ENCODE measurements around the gene C1QTNF8.
A peak's percentile ranks its signal among the peaks of the same experiment; 100 is the strongest.

C1QTNF8 gene

GRCh38 chr16:1060416-1061340 is 35.4 kb downstream of the C1QTNF8 start:
- no peak for ATAC-seq
- no peak for DNase-seq

DNA sequence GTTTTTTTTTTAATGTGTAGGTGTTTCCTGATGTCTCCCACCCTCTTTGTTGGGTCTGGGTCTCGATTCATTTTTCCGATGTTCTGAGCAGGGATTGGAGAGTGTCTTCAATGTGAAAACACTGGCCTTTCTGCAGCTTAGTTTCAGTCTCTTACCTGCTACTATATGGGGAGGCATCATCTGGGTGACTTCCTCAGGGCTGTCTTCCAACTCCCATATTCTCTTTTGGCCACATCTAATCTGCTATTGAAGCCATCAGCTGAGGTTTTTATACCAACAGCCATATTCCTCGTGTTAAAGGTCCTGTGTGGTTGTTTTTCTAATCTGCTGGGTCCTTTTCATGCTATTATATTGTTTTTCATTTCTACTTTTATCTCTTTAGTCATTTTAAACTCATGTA is 36.7 kb downstream of the C1QTNF8 start:
- no peak for ATAC-seq
- DNase-seq, result no peak

GRCh38 chr16:1058216-1058615 is 37.8 kb downstream of the C1QTNF8 start:
- DNase-seq (no peak), ATAC-seq (no peak)

DNA sequence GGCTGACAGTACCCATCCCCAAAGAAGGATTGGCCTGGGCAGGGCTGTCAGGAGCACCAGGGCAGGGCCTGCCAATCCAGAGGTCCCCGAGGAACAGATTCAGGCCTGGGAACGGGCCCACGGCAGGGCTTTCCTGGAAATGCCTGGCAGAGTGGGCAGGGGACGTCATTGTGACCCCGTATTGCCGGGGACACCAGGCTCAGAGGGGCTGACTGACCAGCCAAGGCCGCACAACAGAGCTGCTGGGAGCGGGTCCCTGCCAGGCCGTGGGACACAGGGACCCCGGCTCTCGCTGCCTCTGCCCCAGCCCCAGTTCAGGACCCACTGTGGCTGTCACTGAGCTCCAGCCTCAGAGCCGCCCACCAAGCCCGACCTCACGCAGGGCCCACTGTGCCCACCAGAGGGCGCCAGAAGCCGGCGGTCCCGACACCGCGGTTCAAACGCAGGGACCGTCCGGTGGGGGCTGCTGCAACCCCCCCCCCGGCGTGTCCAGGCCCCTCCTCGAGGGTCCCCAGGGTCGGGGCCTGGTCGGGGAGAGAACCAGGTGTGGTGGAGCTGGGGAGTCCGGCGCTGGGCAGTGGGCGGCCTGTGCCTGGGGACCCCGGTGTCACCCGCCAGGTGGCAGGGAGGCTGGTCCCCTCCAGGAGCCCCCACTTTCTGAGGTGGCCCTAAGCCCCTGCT is 38.7 kb downstream of the C1QTNF8 start:
- ATAC-seq (peak; percentile 54), DNase-seq (peak; percentile 86)

DNA sequence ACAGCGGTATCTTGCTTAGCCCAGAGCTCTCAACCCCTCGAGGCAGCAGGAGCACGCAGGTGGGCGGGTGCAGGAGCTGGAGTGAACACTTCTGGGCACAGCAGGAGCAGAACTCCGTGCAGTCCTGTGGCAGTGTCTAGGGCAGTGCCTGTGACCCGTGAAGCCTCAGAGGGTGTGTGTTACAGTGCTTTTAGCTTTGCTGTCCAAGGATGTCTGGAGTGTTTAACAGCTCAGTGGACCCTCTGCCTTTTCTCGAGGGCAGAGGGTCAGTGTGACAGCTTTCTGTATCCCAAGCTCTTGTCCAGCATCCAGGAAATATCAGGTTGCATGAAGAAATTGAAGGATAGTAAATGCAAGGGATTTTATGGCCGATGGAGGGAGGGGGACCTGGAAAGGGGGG is 39.8 kb downstream of the C1QTNF8 start:
- no peak for DNase-seq
- no peak for ATAC-seq

DNA sequence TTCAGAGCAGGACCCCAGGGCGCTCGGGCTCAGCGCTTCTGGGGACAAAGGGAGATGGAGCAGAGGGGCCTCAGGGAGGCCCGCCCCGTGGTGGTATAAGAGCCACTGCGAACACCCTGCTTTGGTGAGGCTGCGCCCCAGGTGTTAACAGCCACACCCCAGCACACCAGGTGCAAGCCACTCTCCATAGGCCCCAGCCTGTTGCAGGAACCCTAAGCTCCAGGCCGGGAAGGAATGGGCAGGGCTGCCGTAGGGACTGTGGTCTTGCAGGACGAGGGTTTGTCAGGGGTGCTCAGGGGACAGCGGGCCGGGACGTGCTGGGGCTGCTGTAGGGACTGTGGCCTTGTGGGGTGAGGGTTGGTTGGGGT is 40.5 kb downstream of the C1QTNF8 start:
- no peak for ATAC-seq

DNA sequence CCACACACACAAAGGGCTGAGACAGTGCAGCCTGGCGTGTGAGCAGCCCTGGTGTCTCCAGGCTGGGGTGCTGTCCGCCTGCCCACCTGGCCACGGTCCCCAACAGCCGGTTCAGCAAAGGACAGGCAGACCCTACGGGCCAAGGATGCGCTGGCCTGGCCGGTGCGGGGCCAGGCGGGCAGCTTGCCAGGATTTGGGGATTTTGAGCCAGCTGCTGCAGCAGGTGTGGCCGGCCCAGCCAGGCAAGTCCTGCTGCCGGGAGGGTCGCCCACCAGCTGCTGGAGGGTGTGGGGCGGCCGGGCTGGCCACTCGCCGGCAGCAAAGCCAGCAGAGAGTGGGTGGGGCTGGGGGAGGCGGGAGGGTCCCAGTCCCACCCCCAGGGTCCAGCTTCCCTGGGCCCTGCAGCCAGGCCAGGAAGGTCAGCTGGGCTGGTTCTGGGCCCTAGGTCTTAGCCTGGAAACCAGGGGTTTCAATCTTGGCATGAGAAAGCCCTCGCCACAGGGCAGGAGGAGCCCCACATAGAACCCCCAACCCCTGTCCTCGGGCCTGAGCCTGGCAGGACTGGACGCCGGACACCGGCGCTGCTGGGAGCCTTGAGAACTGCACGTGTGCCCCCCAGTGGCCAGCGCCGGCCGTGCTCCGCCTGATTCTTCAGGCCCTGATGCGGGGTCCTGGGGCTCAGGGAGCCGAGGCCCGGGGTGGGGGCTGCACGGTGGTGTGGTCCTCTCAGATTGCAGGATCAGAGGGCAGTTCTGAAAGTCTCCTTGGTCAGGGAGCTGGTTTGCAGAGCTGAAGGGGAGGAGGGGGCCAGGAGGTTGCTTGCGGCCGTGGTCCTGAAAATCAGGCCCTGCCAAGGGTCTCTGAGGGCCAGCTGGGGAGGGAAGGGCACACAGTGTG is 41.1 kb downstream of the C1QTNF8 start:
- ATAC-seq (no peak), DNase-seq (peak; percentile 60)

More for the DNA sequence above, 40.5 kb downstream of the C1QTNF8 start:
- DNase-seq, result no peak

GRCh38 chr16:1053700-1054368 is 42.2 kb downstream of the C1QTNF8 start:
- DNase-seq (no peak), ATAC-seq (no peak)

DNA sequence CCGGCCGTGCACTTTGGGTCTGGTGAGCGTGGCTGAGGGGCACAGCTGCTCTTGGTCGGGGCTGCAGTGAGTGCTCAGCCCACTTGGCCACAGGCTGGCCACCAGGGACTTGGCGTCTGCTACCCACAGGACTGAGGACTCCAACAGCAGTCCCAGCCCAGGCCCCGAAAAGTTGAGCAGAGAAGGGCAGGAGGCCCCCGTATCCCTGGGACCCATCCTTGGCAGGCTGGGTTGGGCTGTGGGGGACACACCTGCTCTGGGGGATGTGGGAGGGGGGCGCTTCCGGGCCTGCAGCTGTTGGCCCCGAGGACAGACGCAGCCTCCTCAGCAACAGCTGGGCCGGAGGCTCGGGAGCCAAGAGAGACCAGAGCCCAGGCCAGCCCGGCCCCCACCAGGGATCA is 42.9 kb downstream of the C1QTNF8 start:
- ATAC-seq, result no peak
- no peak for DNase-seq

DNA sequence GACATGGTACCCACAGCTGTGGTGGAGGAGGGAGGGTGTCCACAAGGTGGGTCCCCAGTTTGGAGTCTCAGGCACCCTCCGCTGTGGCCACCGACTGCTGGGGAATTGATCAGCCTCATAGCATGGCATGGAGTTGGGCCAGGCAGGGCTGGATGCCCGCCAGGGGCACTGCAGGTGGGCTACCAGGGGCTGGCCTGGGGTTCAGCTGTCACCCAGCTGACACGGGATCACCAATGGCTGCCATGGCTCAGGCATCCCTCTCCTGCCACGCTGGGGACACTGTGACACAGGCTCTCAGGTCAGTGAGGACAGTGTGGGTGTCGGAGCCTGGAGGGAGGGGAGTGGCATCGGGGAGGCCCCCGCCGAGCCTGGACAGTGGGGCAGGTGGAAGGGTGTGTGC is 43.3 kb downstream of the C1QTNF8 start:
- ATAC-seq, result no peak
- DNase-seq, result no peak

- ATAC-seq, result no peak
- DNase-seq, result no peak
These were observed 44.6 kb downstream of the C1QTNF8 start for GRCh38 chr16:1051446-1051845.

- ATAC-seq (no peak), DNase-seq (no peak)
These were observed 45.1 kb downstream of the C1QTNF8 start for GRCh38 chr16:1050921-1051320.

DNA sequence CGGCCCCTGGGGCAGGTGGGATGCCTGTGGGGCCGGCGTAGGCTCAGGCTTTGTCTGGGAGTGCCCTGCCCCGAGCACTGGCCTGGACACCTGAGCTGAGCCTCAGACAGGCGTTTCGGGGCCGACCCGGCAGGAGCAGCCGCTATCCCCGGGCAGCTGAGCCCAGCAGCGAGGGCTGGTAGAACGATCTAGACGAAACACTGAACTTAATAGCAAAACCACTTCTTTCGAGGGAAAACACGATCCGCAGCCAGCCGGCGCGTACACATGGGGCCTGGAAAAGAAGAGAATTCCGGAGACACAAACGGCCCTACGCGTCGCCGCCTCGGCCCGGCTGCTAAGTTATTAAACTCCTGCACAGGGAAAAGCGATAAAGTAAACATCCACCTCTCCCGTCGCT is 45.5 kb downstream of the C1QTNF8 start:
- ATAC-seq, result no peak
- no peak for DNase-seq

DNA sequence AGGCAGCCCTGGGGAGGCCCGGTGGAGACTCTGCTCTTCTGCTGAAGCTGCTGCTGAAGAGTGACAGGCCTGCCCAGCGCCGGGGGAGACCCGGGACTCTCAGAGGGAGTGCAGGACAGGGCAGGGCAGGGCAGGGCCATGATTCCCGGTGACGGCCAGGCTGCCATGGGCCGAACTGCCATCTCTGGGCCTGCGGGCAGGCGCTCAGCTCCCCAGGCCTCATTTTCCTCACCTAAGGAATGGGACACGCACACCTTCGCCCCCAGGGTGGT is 46.1 kb downstream of the C1QTNF8 start:
- no peak for DNase-seq
- no peak for ATAC-seq

GRCh38 chr16:1049113-1049975 is 46.7 kb downstream of the C1QTNF8 start:
- ATAC-seq (no peak), DNase-seq (no peak)

DNA sequence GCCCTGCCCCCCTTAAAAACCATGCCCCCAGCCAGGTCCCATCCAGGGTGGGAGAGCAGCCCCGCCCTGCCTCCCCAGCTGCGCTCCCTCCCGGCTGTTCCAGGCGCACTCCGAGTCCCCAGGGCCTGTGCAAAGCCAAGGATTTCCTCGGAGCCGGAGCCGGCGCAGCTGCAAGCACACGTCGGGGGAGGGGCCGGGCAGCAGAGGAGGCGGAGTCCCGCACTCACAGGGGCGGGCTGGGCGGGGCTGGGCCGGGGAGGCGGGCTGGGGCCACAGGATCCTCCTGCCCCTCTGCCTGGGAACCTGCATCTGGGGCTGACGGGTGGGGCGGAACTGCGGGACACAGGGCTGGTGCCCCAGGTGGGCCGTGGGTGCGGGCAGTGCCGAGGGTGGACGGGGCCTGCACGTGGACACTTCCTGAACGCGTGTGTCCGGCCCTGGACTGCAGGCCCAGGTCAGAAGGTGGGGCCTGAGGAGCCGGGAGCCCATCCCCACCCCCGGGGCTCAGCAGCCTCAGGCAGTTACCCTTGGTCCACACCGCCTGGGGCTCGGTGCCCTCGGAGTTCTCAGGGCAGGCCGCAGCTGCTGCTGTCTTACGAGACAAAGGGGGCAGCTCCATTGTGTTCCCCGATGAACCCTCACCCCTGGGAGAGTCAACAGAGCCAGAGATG is 47.5 kb downstream of the C1QTNF8 start:
- ATAC-seq, result no peak
- peak; percentile 36 for DNase-seq

DNA sequence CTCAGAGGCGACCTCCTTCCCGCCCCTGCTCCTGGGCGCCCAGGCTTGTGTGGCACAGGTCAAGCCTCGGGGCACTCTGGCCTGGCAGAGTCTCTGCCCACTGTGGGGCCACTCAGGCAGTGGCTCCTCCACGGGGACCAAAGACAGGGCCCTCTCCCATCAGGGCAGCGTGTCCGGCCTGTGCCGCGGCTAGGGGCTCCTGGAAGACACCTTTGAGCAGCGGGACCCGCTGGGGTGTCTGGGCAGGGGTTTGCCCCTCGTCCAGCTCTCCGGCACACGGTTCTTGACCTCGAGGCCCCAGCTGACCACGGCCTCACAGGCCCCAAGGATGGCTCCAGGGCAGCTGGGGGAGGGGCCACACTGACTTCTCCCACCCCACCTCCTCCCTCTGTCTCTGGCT is 48.2 kb downstream of the C1QTNF8 start:
- ATAC-seq (no peak), DNase-seq (no peak)

DNA sequence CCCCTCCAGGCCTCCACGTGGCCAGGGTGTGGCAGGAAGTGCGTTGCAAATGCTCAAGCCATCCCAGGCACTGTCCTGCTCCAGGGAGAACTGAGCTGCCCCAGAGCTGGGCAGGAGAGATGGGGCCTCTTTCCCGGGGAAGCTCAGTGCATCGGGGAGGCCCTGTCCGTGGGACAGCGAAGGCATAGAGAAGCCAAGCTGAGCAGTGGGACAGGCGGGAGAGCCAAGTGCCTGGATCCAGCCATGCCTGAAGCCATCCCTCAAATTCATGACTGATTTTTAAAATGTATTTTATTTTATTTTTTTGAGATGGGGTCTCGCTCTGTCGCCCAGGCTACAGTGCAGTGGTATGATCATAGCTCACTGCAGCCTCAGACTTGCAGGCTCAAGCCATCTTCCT is 48.9 kb downstream of the C1QTNF8 start:
- ATAC-seq, result no peak
- DNase-seq, result no peak

- DNase-seq (no peak), ATAC-seq (no peak)
These were observed 49.8 kb downstream of the C1QTNF8 start for GRCh38 chr16:1045993-1046911.

Measured in stimulated activated naive CD8-positive, alpha-beta T cell treated with anti-CD3 and anti-CD28 coated beads, Interleukin-15, Interleukin-2, amounts not matched to agents 100 U/mL and 50 U/mL, for 24 hours (primary cell).